NCI-H1048 (cell line): ENCODE data around the gene TMEM214.
A peak's percentile ranks its signal among the peaks of the same experiment; 100 is the strongest.
"Not testable (repeated sequence)": the region's sequence is repeated elsewhere in the genome, so short reads cannot be mapped to it uniquely, and the experiment has no call there.

Experiments used
- DNase-seq: peaks from one replicate; lab custom pipeline; 2025; lab: John Stamatoyannopoulos, UW

The TMEM214 gene

GRCh38 chr2:27070653-27071276, 38.0 kb downstream of the TMEM214 start:
- DNase-seq = no peak

- peak; percentile 51 for DNase-seq
Measured at GRCh38 chr2:27071277-27071989, 38.7 kb downstream of the TMEM214 start, which contains the start of gene OST4. Gene OST4, minus strand, starts transcription at chr2:27071654.

GRCh38 chr2:27071990-27072830, 39.4 kb downstream of the TMEM214 start:
- DNase-seq = no peak

GRCh38 chr2:27072920-27073319, 40.2 kb downstream of the TMEM214 start:
- DNase-seq = no peak

- no peak for DNase-seq
Measured at GRCh38 chr2:27073782-27074181, 41.0 kb downstream of the TMEM214 start.

- no peak for DNase-seq
Measured at GRCh38 chr2:27074738-27075565, 42.2 kb downstream of the TMEM214 start.

- DNase-seq = not testable (repeated sequence)
Measured at GRCh38 chr2:27075566-27075871, 42.8 kb downstream of the TMEM214 start.

GRCh38 chr2:27076323-27076722, 43.6 kb downstream of the TMEM214 start:
- no peak for DNase-seq

GRCh38 chr2:27077231-27077630, 44.5 kb downstream of the TMEM214 start:
- DNase-seq = no peak

GRCh38 chr2:27078267-27079194, 45.8 kb downstream of the TMEM214 start, which contains the start of gene EMILIN1:
Gene EMILIN1, plus strand, starts transcription at chr2:27078615. Its CDS starts 451 bp downstream, at chr2:27079066.
- DNase-seq = no peak

- no peak for DNase-seq
Measured at GRCh38 chr2:27079233-27080139, 46.7 kb downstream of the TMEM214 start.

GRCh38 chr2:27080140-27080469, 47.3 kb downstream of the TMEM214 start:
- DNase-seq = no peak

GRCh38 chr2:27080603-27080936, 47.8 kb downstream of the TMEM214 start:
- no peak for DNase-seq

GRCh38 chr2:27081984-27082772, 49.4 kb downstream of the TMEM214 start:
- DNase-seq = no peak

GRCh38 chr2:27082773-27083409, 50.1 kb downstream of the TMEM214 start:
- DNase-seq = no peak

- DNase-seq = no peak
Measured at GRCh38 chr2:27083410-27084296, 50.9 kb downstream of the TMEM214 start.

- no peak for DNase-seq
Measured at GRCh38 chr2:27084297-27085061, 51.7 kb downstream of the TMEM214 start.
